Ishikawa (cell line): Measurements from ENCODE around the gene CPLANE1.

Source experiments
- CEBPB ChIP-seq: IDR thresholded peaks from 2 replicates; pipeline ENCODE4 v1.6.1; 2012
- CREB1 ChIP-seq: IDR thresholded peaks from 2 replicates; pipeline ENCODE4 v1.6.1; 2012; ENCODE audit warnings: low read depth
- EGR1 ChIP-seq: IDR thresholded peaks from 2 replicates; pipeline ENCODE4 v1.6.1; 2012
- EP300 ChIP-seq: IDR thresholded peaks from 2 replicates; pipeline ENCODE4 v1.6.1; 2012; ENCODE audit warnings: borderline replicate concordance
- FOXM1 ChIP-seq: IDR thresholded peaks from 2 replicates; pipeline ENCODE4 v1.6.1; 2012; ENCODE audit warnings: low read depth, borderline replicate concordance
- MAX ChIP-seq: IDR thresholded peaks from 2 replicates; pipeline ENCODE4 v1.6.1; 2012
- NFIC ChIP-seq: IDR thresholded peaks from 2 replicates; pipeline ENCODE4 v1.6.1; 2012
- RAD21 ChIP-seq: IDR thresholded peaks from 2 replicates; pipeline ENCODE4 v1.6.1; 2012; ENCODE audit warnings: low read depth
- REST ChIP-seq: IDR thresholded peaks from 2 replicates; pipeline ENCODE4 v1.6.1; 2012; ENCODE audit warnings: low read depth, mild to moderate bottlenecking
- TAF1 ChIP-seq: IDR thresholded peaks from 2 replicates; pipeline ENCODE4 v1.6.1; 2012; ENCODE audit warnings: low read depth, mild to moderate bottlenecking
- TCF12 ChIP-seq: IDR thresholded peaks from 2 replicates; pipeline ENCODE4 v1.6.1; 2012; ENCODE audit warnings: low read depth
- TEAD4 ChIP-seq: IDR thresholded peaks from 2 replicates; pipeline ENCODE4 v1.6.1; 2012
- USF1 ChIP-seq: IDR thresholded peaks from 2 replicates; pipeline ENCODE4 v1.6.1; 2012
- YY1 ChIP-seq: IDR thresholded peaks from 2 replicates; pipeline ENCODE4 v1.6.1; 2012; ENCODE audit warnings: low read depth

GRCh38 chr5:37075399-37075950 is 173.7 kb downstream of the CPLANE1 start:
- no peak for TF ChIP-seq MAX
- TF ChIP-seq FOXM1, result no peak
- no peak for TF ChIP-seq RAD21
- TF ChIP-seq TAF1, result no peak
- no peak for TF ChIP-seq CEBPB
- TF ChIP-seq TEAD4, result no peak
- TF ChIP-seq EP300, result no peak
- TF ChIP-seq CREB1, result no peak
- TF ChIP-seq YY1, result no peak
- no peak for TF ChIP-seq NFIC
- no peak for TF ChIP-seq USF1
- TF ChIP-seq TCF12, result no peak
- no peak for TF ChIP-seq REST
- no peak for TF ChIP-seq EGR1
